AG04450 (cell line): ENCODE measurements around the gene GOLT1A. TPM values are rescaled to one million over a fixed set of nuclear protein-coding genes. Genes with fewer than 3 reads are reported as not detected.

ENCODE experiments used
- CTCF ChIA-PET: fragments of 300-600, 350-600 bp; formaldehyde crosslinking; extraction: SDS; loops from one replicate; lab custom pipeline; 2022; ENCODE audit warnings: antibody characterized with exemption, inconsistent platforms; lab: Charles Lee
- POLR2A ChIA-PET: fragments of 350-600 bp; formaldehyde crosslinking; extraction: SDS; loops from one replicate; lab custom pipeline; 2021; ENCODE audit warnings: antibody characterized with exemption, inconsistent platforms; lab: Yijun Ruan, JAX
- DNase-seq: peaks from one replicate; pipeline ENCODE4 v3.0.0-alpha.2; 2011; ENCODE audit warnings: low read depth, low spot score
- H3K27ac ChIP-seq: one replicate; pipeline ENCODE4 v1.5.1; 2012; ENCODE audit warnings: low read depth, low read length, control low read depth
- H3K27me3 ChIP-seq: one replicate; pipeline ENCODE4 v1.6.0; 2012; ENCODE audit warnings: low read length; ENCODE audit not compliant: control insufficient read depth, insufficient read depth
- H3K4me3 ChIP-seq: 2 replicates; pipeline ENCODE4 v1.5.1; 2011; ENCODE audit warnings: mild to moderate bottlenecking, low read depth, low read length, control low read depth
- H3K9me3 ChIP-seq: 2 replicates; pipeline ENCODE4 v1.5.1; 2012; ENCODE audit warnings: low read length; ENCODE audit not compliant: control insufficient read depth, insufficient read depth
- polyA plus RNA-seq: library from polyadenylated mRNA; depleted of rRNA; stranded (reverse); fragments of >200 nt; gene quantifications from 2 replicates; pipeline ENCODE4 v1.2.3, GENCODE V29; 2011
- TF ChIP-seq, protein P1 (sequence below): IDR thresholded peaks from 2 replicates; pipeline ENCODE4 v1.5.1; 2011; ENCODE audit warnings: low read depth, low read length, control low read depth, inconsistent platforms

Gene GOLT1A
- polyA plus RNA-seq, 1 experiment: not detected

DNA sequence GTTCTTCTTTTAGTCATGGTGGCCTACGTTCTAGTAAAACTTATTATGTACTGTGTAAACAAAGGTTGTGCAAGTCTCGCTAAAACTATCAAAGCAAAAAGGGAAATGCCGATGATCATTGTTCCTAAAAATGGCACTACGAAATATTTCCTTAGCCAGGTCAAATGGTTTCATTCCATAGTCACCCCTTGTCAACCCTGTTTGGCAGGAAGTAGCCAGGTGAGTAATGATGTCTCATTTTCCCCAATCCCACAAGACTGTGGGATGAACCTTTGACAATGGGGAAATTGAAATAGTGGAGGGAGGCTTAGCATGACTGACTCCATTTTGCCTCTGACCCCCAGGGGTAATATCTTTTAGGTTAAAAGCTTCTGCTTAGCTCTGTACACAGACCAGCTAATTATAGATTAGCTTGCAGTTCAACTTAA lies 42.0 kb downstream of the GOLT1A start:
- no peak for DNase-seq
- ChIA-PET CTCF (interaction anchor here (0.7 to 13.8 kb wide), 7 partner anchors 9 to 227 kb away, joined by 3 to 212 read pairs (median 8); partner anchors contain the start of gene PLEKHA6), POLR2A (interaction anchor here (1.1 kb wide), 1 partner anchor 27 kb away, joined by 4 read pairs; no protein-coding TSS in a partner anchor)
- TF ChIP-seq, protein P1, sequence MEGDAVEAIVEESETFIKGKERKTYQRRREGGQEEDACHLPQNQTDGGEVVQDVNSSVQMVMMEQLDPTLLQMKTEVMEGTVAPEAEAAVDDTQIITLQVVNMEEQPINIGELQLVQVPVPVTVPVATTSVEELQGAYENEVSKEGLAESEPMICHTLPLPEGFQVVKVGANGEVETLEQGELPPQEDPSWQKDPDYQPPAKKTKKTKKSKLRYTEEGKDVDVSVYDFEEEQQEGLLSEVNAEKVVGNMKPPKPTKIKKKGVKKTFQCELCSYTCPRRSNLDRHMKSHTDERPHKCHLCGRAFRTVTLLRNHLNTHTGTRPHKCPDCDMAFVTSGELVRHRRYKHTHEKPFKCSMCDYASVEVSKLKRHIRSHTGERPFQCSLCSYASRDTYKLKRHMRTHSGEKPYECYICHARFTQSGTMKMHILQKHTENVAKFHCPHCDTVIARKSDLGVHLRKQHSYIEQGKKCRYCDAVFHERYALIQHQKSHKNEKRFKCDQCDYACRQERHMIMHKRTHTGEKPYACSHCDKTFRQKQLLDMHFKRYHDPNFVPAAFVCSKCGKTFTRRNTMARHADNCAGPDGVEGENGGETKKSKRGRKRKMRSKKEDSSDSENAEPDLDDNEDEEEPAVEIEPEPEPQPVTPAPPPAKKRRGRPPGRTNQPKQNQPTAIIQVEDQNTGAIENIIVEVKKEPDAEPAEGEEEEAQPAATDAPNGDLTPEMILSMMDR: no peak
- no peaks in the 10 kb centered on the region for H3K27me3 ChIP-seq
- H3K27ac ChIP-seq: no peak overlapping the region
- H3K9me3 ChIP-seq: peaks cover 3% of the 10 kb centered on the region
- H3K4me3 ChIP-seq: no peak overlapping the region

DNA sequence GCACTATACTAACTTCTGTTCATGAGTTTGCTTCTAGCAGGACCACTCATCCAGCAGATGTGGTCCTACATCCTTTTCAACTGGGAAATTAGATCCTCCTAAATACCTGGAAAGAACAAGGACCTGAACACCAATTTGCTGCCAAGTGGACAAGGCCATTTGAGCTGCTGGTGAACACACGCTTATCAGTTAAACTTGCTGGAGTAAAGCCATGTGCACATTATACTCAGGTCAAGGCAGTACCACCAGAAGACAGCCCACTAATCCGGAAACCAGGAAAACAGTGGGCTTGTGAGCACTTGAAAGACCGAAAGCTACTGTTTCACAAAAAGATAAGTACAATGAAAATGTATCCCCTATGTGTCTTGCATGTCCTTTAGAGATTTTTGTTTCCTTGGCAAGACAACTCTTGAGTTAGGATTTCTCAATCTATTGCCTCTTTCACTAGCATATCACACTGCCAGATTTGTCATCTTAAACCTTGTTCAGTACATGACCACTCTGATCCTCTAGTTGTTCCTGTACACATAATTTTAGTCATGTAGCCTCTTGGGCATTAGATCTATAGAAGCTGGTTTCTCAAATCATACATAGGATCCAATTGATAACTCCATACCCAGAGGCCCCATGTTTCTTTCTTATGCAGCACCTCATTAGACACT lies 43.2 kb downstream of the GOLT1A start:
- POLR2A ChIA-PET: no interaction called here
- TF ChIP-seq, protein P1: no peak
- CTCF ChIA-PET: interaction anchor here (0.7 to 13.8 kb wide), 3 partner anchors 35 to 192 kb away, joined by 3 to 212 read pairs (median 190); partner anchors contain the start of gene PLEKHA6
- Histone ChIP-seq H3K27ac (no peak overlapping the region), H3K9me3 (peaks cover 3% of the 10 kb centered on the region), H3K27me3 (no peaks in the 10 kb centered on the region), H3K4me3 (no peak overlapping the region)
- no peak for DNase-seq

DNA sequence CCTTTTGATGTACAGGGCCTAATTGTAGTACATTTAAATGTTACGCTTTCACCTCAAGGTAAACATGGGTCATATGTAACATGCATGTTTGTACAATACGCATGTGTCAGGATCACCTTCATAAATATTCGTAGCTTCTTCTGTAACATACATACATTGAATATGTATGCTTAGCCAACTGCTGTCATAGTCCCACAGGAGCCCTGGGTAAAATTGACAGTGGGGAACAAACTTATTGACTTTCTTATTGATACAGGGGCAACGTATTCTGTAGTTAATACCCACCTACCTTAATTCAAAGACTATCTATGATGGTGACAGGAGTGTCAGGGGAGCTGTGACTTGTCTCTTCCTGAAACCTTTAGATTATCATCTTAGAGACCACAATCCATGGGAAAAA lies 43.9 kb downstream of the GOLT1A start:
- H3K27ac ChIP-seq: no peak overlapping the region
- CTCF ChIA-PET: interaction anchor here (0.7 to 13.8 kb wide), 5 partner anchors 29 to 242 kb away, joined by 3 to 212 read pairs (median 122); partner anchors contain the start of gene PLEKHA6
- TF ChIP-seq, protein P1: no peak
- no peaks in the 10 kb centered on the region for H3K27me3 ChIP-seq
- H3K4me3 ChIP-seq: no peak overlapping the region
- DNase-seq: no peak
- H3K9me3 ChIP-seq: peaks cover 3% of the 10 kb centered on the region
- POLR2A ChIA-PET: no interaction called here

DNA sequence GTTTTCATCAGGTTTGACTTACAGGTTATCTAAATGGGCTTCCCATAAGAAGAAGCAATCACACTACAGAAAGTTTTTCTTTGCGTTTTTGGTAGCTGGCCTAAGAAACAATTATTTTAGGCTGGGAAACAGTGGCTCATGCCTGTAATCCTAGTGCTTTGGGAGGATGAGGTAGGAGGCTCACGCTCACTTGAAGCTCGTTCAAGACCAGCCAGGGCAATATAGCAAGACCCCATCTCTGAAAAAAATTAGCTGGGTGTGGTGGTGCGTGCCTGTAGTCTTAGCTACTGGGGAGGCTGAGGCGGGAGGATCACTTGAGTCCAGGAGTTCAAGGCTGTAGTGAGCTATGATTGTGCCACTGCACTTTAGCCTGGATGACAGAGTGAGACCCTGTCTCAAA lies 46.1 kb downstream of the GOLT1A start:
- POLR2A ChIA-PET: no interaction called here
- H3K9me3 ChIP-seq: peaks cover 3% of the 10 kb centered on the region
- CTCF ChIA-PET: interaction anchor here (1.0 to 13.8 kb wide), 5 partner anchors 15 to 230 kb away, joined by 4 to 212 read pairs (median 122); partner anchors contain the start of gene PLEKHA6

More for the DNA sequence above, 46.1 kb downstream of the GOLT1A start:
- Histone ChIP-seq H3K27me3 (no peaks in the 10 kb centered on the region), H3K4me3 (no peak overlapping the region), H3K27ac (no peak overlapping the region)
- TF ChIP-seq, protein P1: no peak
- DNase-seq: no peak
